HG02759 (cell line): Measurements from ENCODE around the gene MAD1L1.

Source experiments
- ATAC-seq: cut with Tn5 transposase; IDR thresholded peaks from one replicate; pipeline ENCODE4 v1.9.1; 2021; ENCODE audit warnings: mild to moderate bottlenecking, moderate library complexity; ENCODE audit not compliant: unreplicated experiment

MAD1L1 gene

DNA sequence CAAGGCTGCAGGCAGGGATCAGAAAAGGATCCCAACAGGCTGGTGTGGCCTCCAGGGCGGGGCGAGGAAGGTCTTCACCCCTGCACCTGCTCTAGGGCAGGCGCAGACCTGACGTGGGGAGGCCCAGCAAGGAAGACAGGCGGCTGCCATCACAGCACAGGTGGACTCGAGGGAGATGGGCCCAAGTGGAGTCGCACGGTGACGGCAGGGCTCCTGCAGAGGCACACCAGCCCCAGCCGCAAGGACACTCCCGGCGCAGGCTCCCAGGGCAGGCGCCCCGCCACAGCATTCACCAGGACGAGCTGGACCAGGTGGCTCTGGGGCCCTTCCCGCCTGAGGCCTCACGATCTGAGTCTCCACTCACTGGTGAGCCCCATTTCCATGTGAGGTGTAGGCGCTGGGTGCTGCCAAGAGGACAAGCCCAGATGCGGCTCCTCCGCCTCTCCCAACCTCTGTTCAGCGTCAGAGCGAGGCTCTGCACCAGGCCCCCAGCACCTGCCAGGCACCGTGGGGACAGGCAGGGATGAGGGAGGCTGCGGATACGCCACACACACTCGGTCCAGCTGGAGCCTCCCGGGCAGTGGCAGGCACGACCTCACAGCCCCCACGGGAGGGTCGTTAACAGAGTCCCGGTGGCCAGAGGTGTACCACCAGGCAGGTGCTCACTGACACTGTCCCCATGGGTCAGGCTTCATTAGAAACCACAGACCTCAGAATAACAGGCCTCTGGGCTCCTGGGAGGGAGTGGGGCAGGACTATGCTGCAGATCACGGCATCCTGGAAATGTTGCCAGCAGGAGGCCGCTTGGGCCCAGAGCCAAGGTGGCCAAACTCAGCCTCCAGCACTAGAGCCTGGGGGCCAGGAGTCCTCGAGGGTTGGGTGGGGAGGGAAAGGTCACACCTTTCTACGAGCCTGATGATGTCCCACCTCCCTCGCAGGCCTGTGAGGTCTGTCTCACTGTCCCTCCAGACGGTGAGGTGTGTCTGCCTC, 111.6 kb downstream of the MAD1L1 start:
- ATAC-seq = no peak

GRCh38 chr7:2120251-2120660, 112.5 kb downstream of the MAD1L1 start:
- ATAC-seq = no peak

GRCh38 chr7:2118630-2119190, 114.0 kb downstream of the MAD1L1 start:
- ATAC-seq = no peak

- ATAC-seq = no peak
Observed at GRCh38 chr7:2118056-2118455, 114.7 kb downstream of the MAD1L1 start.

DNA sequence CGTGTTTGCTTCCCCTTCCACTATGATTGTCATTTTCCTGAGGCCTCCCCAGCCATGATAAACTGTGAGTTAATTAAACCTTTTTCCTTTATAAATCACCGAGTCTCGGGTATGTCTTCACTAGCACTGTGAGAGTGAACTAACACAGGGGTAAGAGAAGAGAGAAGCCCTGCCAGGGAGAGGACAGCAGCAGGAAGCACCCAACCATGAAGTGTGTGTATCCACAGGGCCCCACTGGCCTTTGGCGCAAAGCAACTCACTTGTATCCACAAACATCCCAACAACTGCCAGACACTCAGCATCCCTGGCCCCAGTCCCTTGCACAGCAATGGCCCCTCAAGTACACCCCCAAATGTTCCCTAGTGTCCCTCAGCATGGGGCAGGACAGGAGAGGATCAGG, 115.1 kb downstream of the MAD1L1 start:
- ATAC-seq = no peak

GRCh38 chr7:2116989-2117591, 115.7 kb downstream of the MAD1L1 start:
- ATAC-seq = no peak

DNA sequence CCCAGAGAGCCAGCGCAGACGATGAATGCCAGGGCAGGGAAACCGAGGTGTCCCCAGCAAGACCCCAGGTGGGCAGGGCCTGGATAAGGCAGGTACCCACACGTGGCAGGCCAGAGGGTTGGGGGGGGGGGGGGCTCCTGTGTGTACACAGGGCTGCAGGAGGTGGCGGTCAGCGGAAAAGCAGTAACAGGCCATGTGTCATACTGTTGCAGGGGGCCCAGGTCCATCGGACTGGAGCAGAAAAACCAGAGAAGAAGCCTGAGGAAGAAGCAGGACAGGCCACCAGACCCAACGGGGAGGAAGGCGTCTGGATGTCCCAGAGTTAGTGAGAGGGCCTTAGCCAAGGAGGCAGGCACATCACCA, 116.3 kb downstream of the MAD1L1 start:
- ATAC-seq = no peak

- ATAC-seq = no peak
Observed at GRCh38 chr7:2115760-2116447, 116.8 kb downstream of the MAD1L1 start.

GRCh38 chr7:2114926-2115759, 117.6 kb downstream of the MAD1L1 start:
- ATAC-seq = no peak

DNA sequence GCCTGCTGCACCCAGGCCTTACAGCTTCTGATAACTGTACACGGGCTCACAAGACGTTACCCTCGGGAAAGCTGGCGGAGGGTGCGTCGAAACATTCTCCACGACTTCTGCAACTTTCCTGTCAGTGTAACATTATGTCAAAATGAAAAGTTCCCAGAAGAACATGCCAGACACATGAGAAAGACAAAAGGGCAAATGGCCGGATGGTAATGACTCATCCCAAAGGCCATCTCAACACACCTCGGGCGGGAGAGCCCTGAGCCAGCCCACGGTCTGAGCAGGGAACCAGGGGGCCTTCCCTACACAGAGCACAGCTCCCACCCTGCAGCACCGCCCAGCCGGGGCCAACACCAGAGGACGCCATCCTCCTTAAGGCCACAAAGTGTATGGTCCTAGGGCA, 118.7 kb downstream of the MAD1L1 start:
- ATAC-seq = no peak

- no peak for ATAC-seq
Observed at GRCh38 chr7:2112261-2113198, 120.2 kb downstream of the MAD1L1 start.

GRCh38 chr7:2111568-2111967, 121.2 kb downstream of the MAD1L1 start:
- no peak for ATAC-seq

- no peak for ATAC-seq
Observed at GRCh38 chr7:2110610-2111396, 121.9 kb downstream of the MAD1L1 start.

DNA sequence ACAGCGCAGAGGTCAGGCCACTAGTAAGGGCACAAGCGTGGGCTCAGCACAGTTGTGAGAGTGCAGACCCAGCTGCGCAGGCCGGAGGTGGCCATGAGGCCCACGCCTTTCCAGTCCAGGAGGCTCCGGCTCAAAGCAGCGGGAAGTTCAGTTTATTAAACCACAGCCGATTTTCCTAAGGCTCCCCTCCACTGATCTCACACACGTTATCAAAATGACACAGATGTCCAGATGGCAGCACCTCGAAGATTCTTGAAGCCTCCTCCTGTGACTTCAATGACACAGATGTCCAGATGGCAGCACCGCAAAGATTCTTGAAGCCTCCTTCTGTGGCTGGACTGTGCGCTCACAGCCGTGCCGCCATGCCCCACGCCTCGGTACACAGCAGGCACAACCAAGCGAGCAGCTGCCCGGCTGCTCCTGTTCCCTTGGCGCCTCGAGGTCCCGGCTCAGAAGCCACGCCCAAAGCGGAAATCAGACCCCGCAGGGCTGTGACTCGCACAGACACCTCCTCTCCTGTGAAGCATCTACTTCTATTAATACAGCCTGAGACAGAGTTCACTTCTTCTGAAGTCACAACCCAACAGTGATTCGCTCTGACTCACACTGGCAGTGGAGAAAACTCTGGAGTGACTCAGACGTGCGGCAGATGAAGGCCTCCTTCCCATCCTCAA, 122.7 kb downstream of the MAD1L1 start:
- no peak for ATAC-seq

- ATAC-seq = no peak
Observed at GRCh38 chr7:2109251-2109872, 123.4 kb downstream of the MAD1L1 start.

DNA sequence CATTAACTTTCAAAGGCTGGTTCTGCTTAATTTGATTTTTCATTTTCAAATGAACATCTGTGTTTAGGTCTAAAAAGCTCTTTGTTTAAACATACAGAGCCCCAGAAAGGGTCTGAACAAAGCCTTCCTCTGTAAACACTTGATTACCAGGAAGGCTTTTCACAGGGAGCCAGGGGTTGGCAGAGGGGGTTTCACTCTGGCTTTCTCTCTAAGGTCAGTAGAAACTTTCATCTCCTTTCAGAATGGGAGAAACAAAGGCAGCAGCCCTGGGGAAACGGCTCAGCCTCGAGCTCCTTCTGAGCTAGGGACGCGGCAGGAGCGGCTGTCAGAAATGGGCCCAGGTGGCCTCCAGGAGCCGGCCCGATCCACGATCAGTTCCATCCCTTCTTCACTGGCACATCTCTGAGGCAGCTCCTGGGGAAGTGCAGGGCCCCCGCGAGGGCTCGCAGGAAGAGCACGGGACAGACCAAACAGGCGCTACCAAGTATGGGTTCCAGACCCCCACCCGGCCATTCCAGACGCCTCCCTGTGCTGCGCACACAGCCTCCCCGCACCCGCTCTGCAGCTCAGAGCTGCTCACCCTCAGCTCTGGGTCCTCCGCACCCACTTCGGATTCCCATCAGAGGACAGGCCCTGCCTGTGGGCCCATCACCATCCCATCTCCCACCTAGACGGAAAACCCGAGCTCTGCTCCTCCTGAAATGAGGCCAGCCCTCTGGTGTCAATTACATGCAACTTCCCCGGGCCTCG, 124.1 kb downstream of the MAD1L1 start:
- no peak for ATAC-seq

DNA sequence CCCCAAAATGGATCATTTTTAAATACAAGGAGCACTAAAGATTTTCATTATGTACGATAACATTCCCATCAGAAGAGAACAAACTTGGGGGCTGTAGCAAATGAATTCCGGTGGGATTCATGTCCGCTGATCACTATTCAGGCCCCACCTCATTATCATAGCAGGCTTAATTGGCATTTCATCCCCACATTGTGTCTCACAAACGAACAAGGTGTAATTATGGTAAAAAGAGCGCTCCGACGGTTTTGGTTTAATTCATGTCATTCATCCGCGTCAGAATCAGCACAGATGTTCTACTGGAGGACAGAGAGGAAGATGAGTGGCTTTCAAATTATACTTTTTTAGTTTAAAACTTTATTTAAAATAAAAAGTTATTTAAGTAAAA, 124.7 kb downstream of the MAD1L1 start:
- ATAC-seq = no peak
